Measurements from ENCODE around the gene DOCK11. TPM values are rescaled to one million over a fixed set of nuclear protein-coding genes. Genes with fewer than 3 reads are reported as not detected.
"Not testable (repeated sequence)": the region's sequence is repeated elsewhere in the genome, so short reads cannot be mapped to it uniquely, and the experiment has no call there.

DOCK11 gene
- total RNA-seq, 2 experiments from 2014 or later: 57.1 to 63.1 TPM

DNA sequence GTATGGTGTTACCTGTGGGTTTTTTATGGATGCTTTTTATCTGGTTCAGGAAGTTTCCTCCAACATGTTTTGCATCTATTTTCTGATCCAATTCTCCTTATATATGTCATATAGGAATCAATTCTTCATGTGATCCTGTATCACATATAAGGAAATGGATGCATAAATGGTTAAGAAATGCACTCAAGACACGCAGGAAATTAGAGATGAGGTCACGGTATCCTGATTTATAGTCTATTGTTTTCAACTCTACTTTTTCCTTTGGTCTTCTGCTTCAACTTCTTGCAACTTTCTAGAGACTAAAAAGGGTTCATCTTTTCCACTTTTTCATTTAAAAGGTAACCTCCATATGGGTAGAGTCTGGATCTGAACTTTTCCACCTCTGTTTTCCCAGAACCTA lies 198.2 kb downstream of the DOCK11 start:
- Mint-ChIP-seq H3K36me3 (peaks cover 10% of the 10 kb centered on the region), H3K27me3 (no peaks in the 10 kb centered on the region), H3K4me3 (no peak overlapping the region), H3K27ac (no peak overlapping the region), H3K9me3 (ENCODE audit: low read depth) (no peaks in the 10 kb centered on the region), H3K4me1 (no peaks in the 10 kb centered on the region)
- CTCF ChIA-PET: no interaction called here
- no peak for DNase-seq
- no peak for ATAC-seq

DNA sequence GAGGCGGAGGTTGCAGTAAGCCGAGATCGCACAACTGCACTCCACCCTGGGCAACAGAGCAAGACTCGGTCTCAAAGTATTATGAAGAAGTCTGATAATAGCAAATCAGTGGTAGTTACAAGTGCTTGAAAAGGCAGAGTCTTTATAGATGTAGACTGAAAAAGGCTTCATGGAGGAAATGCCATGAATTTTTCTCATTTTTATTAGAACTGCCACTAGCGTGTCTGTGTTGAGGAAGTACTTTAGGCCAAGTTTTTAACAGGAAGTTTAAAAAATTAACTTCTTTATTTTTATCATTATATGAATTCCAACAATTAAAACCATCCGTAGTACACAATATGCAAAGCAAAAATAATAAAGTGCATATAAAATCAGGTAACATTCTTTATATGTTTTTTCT lies 199.0 kb downstream of the DOCK11 start:
- ATAC-seq: no peak
- DNase-seq: no peak
- Mint-ChIP-seq H3K36me3 (peaks cover 7% of the 10 kb centered on the region), H3K9me3 (ENCODE audit: low read depth) (no peaks in the 10 kb centered on the region), H3K4me1 (no peaks in the 10 kb centered on the region), H3K27me3 (no peaks in the 10 kb centered on the region), H3K27ac (no peak overlapping the region), H3K4me3 (no peak overlapping the region)
- CTCF ChIA-PET: no interaction called here

DNA sequence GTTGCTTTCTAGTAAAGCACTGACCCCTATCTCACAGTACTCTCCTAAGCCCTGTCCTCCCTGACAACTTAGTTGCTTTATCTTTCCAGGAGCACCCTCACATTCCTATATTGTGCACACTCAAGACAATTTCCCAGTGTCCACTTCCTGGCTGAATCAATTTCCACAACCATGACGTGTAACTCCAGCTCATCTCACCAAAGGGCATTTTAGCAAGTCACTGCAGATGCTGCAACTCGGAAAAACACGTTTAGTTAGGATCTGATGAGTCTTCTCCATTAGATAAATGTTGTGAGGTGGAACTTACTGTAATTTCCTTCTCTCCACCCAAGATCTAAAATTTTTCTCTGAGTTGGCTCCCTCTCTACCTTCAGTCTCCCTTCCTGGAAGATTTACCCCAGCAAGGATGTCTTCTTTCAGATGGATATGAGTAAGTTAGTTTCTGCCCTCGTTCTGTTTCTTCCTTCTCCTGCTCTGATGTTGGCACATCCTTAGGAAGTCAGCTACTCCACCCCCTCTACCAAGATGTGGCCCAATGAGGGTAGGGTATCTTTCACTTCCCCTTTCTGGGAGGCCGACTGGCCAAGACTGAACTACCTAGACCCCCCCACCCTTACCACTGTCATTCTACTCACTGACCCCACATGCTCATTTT lies 203.0 kb downstream of the DOCK11 start:
- Mint-ChIP-seq H3K4me3 (no peak overlapping the region), H3K9me3 (ENCODE audit: low read depth) (no peaks in the 10 kb centered on the region), H3K4me1 (peaks cover 3% of the 10 kb centered on the region), H3K27me3 (no peaks in the 10 kb centered on the region), H3K27ac (no peak overlapping the region), H3K36me3 (peaks cover 1% of the 10 kb centered on the region)
- ATAC-seq: no peak
- CTCF ChIA-PET: no interaction called here
- no peak for DNase-seq

DNA sequence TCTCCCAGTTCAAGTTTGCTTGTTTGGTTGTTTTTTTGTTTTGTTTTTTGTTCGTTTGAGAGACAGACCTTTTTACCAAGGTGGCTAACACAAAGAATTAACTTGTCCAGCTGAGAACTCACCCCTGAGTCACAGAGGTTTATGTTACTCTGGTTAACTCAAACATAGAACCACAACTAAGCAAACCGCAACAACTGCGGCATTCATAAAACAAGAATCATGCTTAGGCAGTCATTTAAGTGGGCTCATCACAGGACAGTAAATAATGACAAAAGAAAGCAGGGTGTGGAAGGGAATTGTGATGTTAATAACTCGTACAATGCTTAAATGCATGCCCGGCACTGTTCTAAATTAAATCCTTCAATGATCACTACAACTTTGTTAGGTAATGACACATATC lies 207.1 kb downstream of the DOCK11 start:
- H3K27ac Mint-ChIP-seq: no peak overlapping the region

DNA sequence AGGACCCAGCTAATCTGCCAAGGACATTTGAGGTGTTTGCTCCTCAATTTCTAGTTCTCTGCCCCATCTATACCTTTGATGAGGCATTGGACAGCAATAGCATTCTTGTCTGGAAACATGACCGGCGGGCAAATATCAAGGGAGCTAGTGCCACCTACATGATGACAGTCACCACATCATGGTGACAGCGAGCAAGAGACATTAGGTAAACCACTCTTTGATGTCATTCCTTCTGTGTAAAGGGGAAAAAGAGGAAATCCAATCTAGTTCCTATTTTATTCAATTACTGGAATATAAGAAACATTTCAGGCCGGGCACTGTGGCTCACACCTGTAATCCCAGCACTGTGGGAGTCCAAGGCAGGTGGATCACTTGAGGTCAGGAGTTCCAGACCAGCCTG lies 211.1 kb downstream of the DOCK11 start:
- Mint-ChIP-seq H3K4me1 (peaks cover 3% of the 10 kb centered on the region), H3K27me3 (peaks cover 3% of the 10 kb centered on the region), H3K36me3 (no peaks in the 10 kb centered on the region), H3K27ac (no peak overlapping the region), H3K9me3 (ENCODE audit: low read depth) (no peaks in the 10 kb centered on the region), H3K4me3 (no peak overlapping the region)
- ATAC-seq (no peak), DNase-seq (no peak)
- CTCF ChIA-PET: no interaction called here

More for the DNA sequence above, 207.1 kb downstream of the DOCK11 start:
- Mint-ChIP-seq H3K4me3 (no peak overlapping the region), H3K9me3 (ENCODE audit: low read depth) (no peaks in the 10 kb centered on the region), H3K36me3 (no peaks in the 10 kb centered on the region), H3K27me3 (no peaks in the 10 kb centered on the region), H3K4me1 (peaks cover 3% of the 10 kb centered on the region)
- CTCF ChIA-PET: no interaction called here
- ATAC-seq: no peak
- DNase-seq: no peak

DNA sequence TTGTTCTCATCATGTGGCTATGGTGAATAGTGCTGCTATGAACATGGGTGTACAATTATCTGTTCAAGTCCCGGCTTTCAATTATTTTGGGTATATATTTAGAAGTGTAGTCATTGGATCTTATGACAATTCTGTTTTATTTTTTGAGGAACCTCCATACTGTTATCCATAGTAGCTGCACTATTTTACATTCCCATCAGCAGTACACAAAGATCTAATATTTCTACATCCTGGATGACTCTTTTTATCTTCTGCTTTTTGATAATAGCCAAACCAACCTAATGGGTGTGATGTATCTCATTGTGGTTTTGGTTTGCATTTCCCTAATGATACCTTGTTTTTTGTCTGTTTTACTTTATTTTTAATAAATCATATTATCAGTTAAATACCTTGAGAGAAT lies 218.9 kb downstream of the DOCK11 start:
- no peaks in the 10 kb centered on the region for H3K27me3 Mint-ChIP-seq
- ATAC-seq (no peak), DNase-seq (no peak)
- no peaks in the 10 kb centered on the region for H3K36me3 Mint-ChIP-seq
- CTCF ChIA-PET: no interaction called here
- no peaks in the 10 kb centered on the region for H3K9me3 Mint-ChIP-seq (ENCODE audit: low read depth)
- H3K4me1 Mint-ChIP-seq: no peaks in the 10 kb centered on the region
- no peak overlapping the region for H3K4me3 Mint-ChIP-seq
- no peak overlapping the region for H3K27ac Mint-ChIP-seq

DNA sequence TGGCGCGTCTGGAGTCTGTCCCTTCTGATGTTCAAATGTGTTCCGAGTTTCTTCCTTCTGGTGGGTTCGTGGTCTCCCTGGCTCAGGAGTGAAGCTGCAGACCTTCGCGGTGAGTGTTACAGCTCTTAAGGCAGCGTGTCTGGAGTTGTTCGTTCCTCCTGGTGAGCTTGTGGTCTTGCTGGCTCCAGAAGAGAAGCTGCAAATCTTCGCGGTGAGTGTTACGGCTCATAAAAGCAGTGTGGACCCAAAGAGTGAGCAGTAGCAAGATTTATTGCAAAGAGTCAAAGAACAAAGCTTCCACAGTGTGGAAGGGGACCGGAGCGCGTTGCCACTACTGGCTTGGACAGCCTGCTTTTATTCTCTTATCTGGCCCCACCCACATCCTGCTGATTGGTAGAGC lies 220.3 kb downstream of the DOCK11 start:
- DNase-seq; H3K9me3 Mint-ChIP-seq (ENCODE audit: low read depth); H3K36me3 Mint-ChIP-seq; ATAC-seq; CTCF ChIA-PET; H3K27ac Mint-ChIP-seq; H3K4me1 Mint-ChIP-seq; H3K4me3 Mint-ChIP-seq; H3K27me3 Mint-ChIP-seq: not testable (repeated sequence)

DNA sequence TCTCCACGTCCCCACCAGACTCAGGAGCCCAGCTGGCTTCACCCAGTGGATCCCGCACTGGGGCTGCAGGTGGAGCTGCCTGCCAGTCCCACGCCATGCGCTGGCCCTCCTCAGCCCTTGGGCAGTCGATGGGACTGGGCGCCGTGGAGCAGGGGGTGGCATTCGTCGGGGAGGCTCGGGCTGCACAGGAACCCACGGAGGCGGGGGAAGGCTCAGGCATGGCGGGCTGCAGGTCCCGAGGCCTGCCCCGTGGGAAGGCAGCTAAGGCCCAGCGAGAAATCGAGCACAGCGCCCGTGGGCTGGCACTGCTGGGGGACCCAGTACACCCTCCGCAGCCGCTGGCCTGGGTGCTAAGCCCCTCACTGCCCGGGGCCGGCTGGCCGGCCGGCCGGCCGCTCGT lies 221.2 kb downstream of the DOCK11 start:
- H3K4me1 Mint-ChIP-seq; CTCF ChIA-PET; H3K4me3 Mint-ChIP-seq; H3K9me3 Mint-ChIP-seq (ENCODE audit: low read depth); H3K36me3 Mint-ChIP-seq; H3K27me3 Mint-ChIP-seq; DNase-seq; H3K27ac Mint-ChIP-seq; ATAC-seq: not testable (repeated sequence)

DNA sequence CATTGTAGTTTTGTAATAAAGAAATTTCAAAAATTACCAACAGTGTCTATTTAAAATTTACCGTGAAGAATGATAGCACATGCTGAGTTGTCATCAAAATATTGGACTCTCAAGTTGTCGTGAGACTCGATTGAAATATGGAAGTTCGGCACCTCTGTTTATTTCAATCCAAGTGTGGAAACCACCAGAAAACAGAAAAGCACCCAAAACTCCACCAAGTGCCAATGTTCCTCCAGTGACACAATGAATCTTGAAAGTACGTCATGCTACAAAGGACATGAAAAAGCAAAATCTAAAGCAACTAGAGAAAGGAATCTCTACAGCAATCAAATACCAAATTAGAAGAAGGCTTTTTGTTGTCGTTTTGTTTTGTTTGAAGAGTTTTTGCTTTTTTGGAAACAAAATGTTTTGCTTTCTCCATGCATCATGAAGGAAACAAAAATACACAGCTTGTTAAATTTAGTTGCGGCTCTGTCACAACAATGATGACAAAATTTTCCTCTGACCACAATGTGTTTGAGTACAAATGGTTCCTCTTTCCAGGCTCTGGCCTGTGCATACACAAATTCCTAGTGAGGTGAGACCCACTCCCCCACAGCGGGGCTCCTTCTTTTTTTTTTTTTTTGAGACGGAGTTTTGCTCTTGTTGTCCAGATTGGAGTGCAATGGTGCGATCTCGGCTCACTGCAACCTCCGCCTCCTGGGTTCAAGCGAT lies 222.2 kb downstream of the DOCK11 start:
- Mint-ChIP-seq H3K4me1 (no peaks in the 10 kb centered on the region), H3K4me3 (no peak overlapping the region), H3K27ac (no peak overlapping the region), H3K9me3 (ENCODE audit: low read depth) (no peaks in the 10 kb centered on the region), H3K36me3 (no peaks in the 10 kb centered on the region), H3K27me3 (peaks cover 3% of the 10 kb centered on the region)
- no peak for DNase-seq
- CTCF ChIA-PET: no interaction called here
- ATAC-seq: no peak

DNA sequence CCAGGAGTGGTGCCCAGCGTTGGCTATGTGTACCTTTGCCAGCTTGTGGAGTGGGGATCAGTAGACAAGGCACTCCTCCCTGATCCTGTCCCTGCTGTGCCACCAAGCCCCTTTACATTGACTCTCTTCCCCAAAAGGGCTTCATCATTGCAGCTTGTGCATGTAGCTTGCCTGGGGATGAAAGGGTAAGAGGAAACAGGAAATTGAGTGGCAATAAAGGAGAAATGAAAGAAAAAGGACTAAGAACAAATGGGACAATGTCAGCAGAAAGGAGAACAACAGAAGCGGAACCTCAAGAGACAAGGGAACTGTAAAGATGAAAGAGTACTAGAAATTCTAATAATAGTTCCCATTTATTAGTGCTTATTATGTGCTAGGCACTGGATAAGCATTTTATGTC lies 223.1 kb downstream of the DOCK11 start:
- no peaks in the 10 kb centered on the region for H3K4me1 Mint-ChIP-seq
- H3K27ac Mint-ChIP-seq: no peak overlapping the region
- DNase-seq (no peak), ATAC-seq (no peak)
- no peaks in the 10 kb centered on the region for H3K36me3 Mint-ChIP-seq
- H3K4me3 Mint-ChIP-seq: no peak overlapping the region
- no peaks in the 10 kb centered on the region for H3K9me3 Mint-ChIP-seq (ENCODE audit: low read depth)
- H3K27me3 Mint-ChIP-seq: peaks cover 3% of the 10 kb centered on the region
- CTCF ChIA-PET: no interaction called here

DNA sequence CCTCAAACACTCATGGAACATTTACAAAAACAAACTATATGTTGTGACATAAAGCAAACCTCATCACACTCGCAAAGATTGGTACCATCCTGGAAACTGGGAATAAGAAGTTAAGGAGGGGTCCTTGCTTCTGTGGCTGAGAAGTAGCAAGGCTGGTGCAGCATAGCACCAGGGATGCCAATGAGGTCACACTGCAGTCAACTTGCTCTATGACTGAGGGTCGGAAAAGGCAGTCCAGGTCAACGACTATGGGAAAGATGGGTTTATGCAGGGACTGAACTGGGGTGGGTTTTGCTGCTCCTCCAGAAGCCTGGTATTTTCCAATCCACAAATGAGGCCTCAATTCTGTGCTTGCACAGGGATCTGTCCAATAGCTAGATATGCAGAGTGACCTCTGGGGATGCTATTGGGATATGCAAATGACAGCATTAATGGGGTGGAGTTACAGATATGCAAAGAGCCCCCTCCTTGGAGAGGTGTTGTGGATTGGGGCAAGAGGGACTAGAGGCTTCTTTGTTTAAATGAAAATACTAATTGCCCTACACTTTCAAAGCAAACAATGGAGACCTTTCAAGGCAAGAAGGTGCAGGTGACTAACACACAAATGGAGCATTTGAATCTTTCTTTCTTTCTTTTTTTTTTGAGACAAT lies 224.6 kb downstream of the DOCK11 start:
- Mint-ChIP-seq H3K9me3 (ENCODE audit: low read depth) (no peaks in the 10 kb centered on the region), H3K27ac (no peak overlapping the region), H3K36me3 (no peaks in the 10 kb centered on the region), H3K4me3 (no peak overlapping the region), H3K4me1 (peaks cover 8% of the 10 kb centered on the region), H3K27me3 (peaks cover 4% of the 10 kb centered on the region)
- DNase-seq (no peak), ATAC-seq (no peak)
- CTCF ChIA-PET: no interaction called here

DNA sequence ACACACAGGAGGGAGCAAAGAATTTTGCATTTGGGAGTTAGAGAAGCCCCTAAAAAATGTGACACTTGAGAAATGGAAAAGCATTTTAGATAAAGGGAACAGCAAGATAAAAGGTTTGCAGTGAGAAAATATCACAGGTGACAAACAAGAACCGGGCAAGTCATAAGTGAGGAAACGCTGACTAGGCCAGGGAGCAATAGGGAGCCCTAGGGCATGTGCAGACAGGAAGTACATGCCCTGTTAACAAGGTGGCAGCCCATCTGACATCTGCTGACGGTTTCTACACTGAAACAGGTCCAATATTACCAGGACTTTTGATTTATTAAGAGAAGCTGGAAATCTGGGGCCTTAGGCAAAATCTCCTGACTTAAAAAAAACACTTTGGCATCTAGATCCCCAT lies 227.8 kb downstream of the DOCK11 start:
- CTCF ChIA-PET: no interaction called here
- Mint-ChIP-seq H3K27me3 (peaks cover 21% of the 10 kb centered on the region), H3K36me3 (no peaks in the 10 kb centered on the region), H3K4me3 (no peak overlapping the region), H3K9me3 (ENCODE audit: low read depth) (no peaks in the 10 kb centered on the region), H3K4me1 (peaks cover 12% of the 10 kb centered on the region), H3K27ac (no peak overlapping the region)
- no peak for ATAC-seq
- DNase-seq: no peak

DNA sequence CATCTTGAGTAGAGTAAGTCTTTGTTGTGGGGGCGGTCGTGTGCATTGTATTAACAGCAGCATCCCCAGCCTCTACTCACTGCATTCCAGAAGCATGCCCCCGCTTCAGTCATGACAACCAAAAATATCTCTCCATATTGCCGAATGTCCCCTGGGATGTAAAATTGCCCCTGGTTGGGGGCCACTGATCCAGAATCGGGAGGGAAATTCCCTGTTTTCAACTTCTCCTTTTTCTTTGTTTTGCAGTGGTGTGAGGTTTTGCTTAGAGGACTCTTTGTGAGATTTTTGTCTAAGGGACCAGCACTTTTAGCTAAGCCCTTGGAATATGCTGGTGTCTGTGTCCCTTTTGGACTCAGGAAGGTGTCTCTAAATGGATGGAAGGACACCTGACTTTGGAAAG lies 228.8 kb downstream of the DOCK11 start:
- no peak overlapping the region for H3K4me3 Mint-ChIP-seq
- H3K36me3 Mint-ChIP-seq: no peaks in the 10 kb centered on the region
- no peaks in the 10 kb centered on the region for H3K9me3 Mint-ChIP-seq (ENCODE audit: low read depth)
- ATAC-seq (no peak), DNase-seq (no peak)
- H3K27ac Mint-ChIP-seq: no peak overlapping the region
- CTCF ChIA-PET: no interaction called here
- peaks cover 31% of the 10 kb centered on the region for H3K27me3 Mint-ChIP-seq
- peaks cover 12% of the 10 kb centered on the region for H3K4me1 Mint-ChIP-seq

DNA sequence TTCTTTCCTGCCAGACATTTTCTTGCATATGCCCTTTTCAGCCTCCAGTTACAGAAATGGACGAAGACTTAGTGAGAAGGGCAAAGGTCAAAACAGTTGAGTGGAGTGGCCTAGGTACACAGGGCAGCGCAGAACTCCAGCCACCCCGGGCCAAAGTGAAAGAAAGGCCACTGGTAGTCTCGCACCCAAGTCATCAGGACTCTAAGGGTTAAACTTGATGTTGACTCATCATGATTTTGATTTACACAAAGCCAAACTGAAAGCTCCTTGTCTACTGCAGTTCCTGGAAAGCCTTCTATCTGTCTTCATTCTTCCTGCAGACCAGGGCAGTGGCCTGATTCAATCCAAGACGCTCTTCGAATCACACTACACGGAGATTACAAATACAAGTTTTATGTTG lies 229.2 kb downstream of the DOCK11 start:
- ATAC-seq: no peak
- peaks cover 32% of the 10 kb centered on the region for H3K27me3 Mint-ChIP-seq
- no peak overlapping the region for H3K27ac Mint-ChIP-seq
- H3K9me3 Mint-ChIP-seq (ENCODE audit: low read depth): no peaks in the 10 kb centered on the region
- no peaks in the 10 kb centered on the region for H3K36me3 Mint-ChIP-seq
- H3K4me3 Mint-ChIP-seq: no peak overlapping the region
- DNase-seq: no peak
- peaks cover 12% of the 10 kb centered on the region for H3K4me1 Mint-ChIP-seq
- CTCF ChIA-PET: no interaction called here

Data from activated CD8-positive, alpha-beta memory T cell treated with anti-CD3 and anti-CD28 coated beads, Interleukin-2, amount 10 ng/mL, durations not matched to agents 7 days and 5 days (primary cell).